Stimulated activated CD8-positive, alpha-beta memory T cell treated with anti-CD3 and anti-CD28 coated beads, Interleukin-12 subunit alpha, Interleukin-12 subunit beta, amount 100 ng/mL, for 1 hour (primary cell): ENCODE results near the gene PCDHA13.
"Not testable (repeated sequence)": the region's sequence is repeated elsewhere in the genome, so short reads cannot be mapped to it uniquely, and the experiment has no call there.

ENCODE experiments used
- DNase-seq: peaks from one replicate; pipeline ENCODE4 v3.0.0-alpha.2; 2020; ENCODE audit warnings: low read depth

Gene PCDHA13

GRCh38 chr5:140881889-140882590 is at the start of gene PCDHA13:
PCDHA13 (plus strand) TSS chr5:140882124; CDS start chr5:140882269, 145 bp downstream.
- DNase-seq, result no peak

GRCh38 chr5:140833993-140834392 is 47.9 kb upstream of the PCDHA13 start, which contains the start of gene PCDHA7:
PCDHA7 (plus strand) TSS chr5:140834269; CDS start chr5:140834384, 115 bp downstream.
- no peak for DNase-seq

- DNase-seq, result not testable (repeated sequence)
Measured at GRCh38 chr5:140834439-140835008, 47.4 kb upstream of the PCDHA13 start.

- DNase-seq, result no peak
Measured at GRCh38 chr5:140835622-140836510, 46.1 kb upstream of the PCDHA13 start.

- DNase-seq, result no peak
Measured at GRCh38 chr5:140840978-140841962, 40.7 kb upstream of the PCDHA13 start, which contains the start of gene PCDHA8. PCDHA8 (plus strand) TSS chr5:140841187; CDS start chr5:140841322, 135 bp downstream.

GRCh38 chr5:140842798-140843733 is 38.9 kb upstream of the PCDHA13 start:
- DNase-seq, result no peak

- DNase-seq, result not testable (repeated sequence)
Measured at GRCh38 chr5:140848139-140849102, 33.5 kb upstream of the PCDHA13 start, which contains the start of gene PCDHA9. PCDHA9 (plus strand) TSS chr5:140848382; CDS start chr5:140848496, 114 bp downstream.

GRCh38 chr5:140849831-140850634 is 31.9 kb upstream of the PCDHA13 start:
- DNase-seq, result not testable (repeated sequence)

GRCh38 chr5:140855772-140856674 is 25.9 kb upstream of the PCDHA13 start, which contains the start of gene PCDHA10:
PCDHA10 (plus strand) TSS chr5:140855897; CDS start chr5:140856049, 152 bp downstream.
- DNase-seq, result no peak

GRCh38 chr5:140857177-140857986 is 24.5 kb upstream of the PCDHA13 start:
- no peak for DNase-seq

GRCh38 chr5:140857987-140858240 is 24.0 kb upstream of the PCDHA13 start:
- no peak for DNase-seq

GRCh38 chr5:140862441-140863295 is 19.3 kb upstream of the PCDHA13 start:
- DNase-seq, result no peak

- no peak for DNase-seq
Measured at GRCh38 chr5:140868721-140869554, 13.0 kb upstream of the PCDHA13 start, which contains the start of gene PCDHA11. PCDHA11 (plus strand) TSS chr5:140868957; CDS start chr5:140869104, 147 bp downstream.

GRCh38 chr5:140869555-140869886 is 12.4 kb upstream of the PCDHA13 start:
- DNase-seq, result no peak
